A549 (cell line): ENCODE results near the gene FANCC. TPM values are rescaled to one million over a fixed set of nuclear protein-coding genes. Genes with fewer than 3 reads are reported as not detected.

Experiments used
- ATAC-seq, 2 experiments: fragments of 200-7000 bp in 1 of 2; fragments of >200 bp in 1 of 2; cut with Nextera tagmentation in 1 of 2; cut with Tn5 transposase in 1 of 2; 3 replicates each; pipeline versions ENCODE4 v1.8.0 to v1.9.1; 2018 to 2020; ENCODE audit warnings: mild to moderate bottlenecking in 1 of 2, moderate library complexity in 1 of 2
- CTCF ChIA-PET: fragments of 300-600 bp; sonication (Branson Sonifier 250); formaldehyde crosslinking; extraction: SDS; loops from one replicate; lab custom pipeline; 2021; ENCODE audit warnings: antibody characterized with exemption, inconsistent platforms; lab: Yijun Ruan, JAX
- POLR2A ChIA-PET: fragments of 350-600 bp; formaldehyde crosslinking; extraction: SDS; loops from one replicate; lab custom pipeline; 2021; ENCODE audit warnings: antibody characterized with exemption, inconsistent platforms; lab: Yijun Ruan, JAX
- DNase-seq, 2 experiments: peaks; one replicate each; pipeline versions ENCODE4 v3.0.0 to v3.0.0-alpha.2; 2011 to 2016; ENCODE audit warnings: low read depth in 1 of 2, low spot score in 1 of 2
- FAIRE-seq: peaks from 2 replicates; lab custom pipeline; 2011; peaks lifted over from hg19 to GRCh38; lab: Jason Lieb, UNC
- H3K27ac ChIP-seq, 2 experiments: fragments of >200 bp; sonication (Bioruptor Twin); formaldehyde crosslinking; 3 replicates each; pipeline ENCODE4 v1.5.1; 2016 to 2017
- H3K4me1 ChIP-seq: fragments of >200 bp; sonication (Bioruptor Twin); formaldehyde crosslinking; 3 replicates; pipeline ENCODE4 v1.6.1; 2016
- H3K4me2 ChIP-seq: fragments of >200 bp; sonication (Bioruptor Twin); formaldehyde crosslinking; 3 replicates; pipeline ENCODE4 v1.6.1; 2016
- H3K4me3 ChIP-seq: fragments of >200 bp; sonication (Bioruptor Twin); formaldehyde crosslinking; 3 replicates; pipeline ENCODE4 v1.5.1; 2016
- H3K9me3 ChIP-seq: fragments of >200 bp; sonication (Bioruptor Twin); formaldehyde crosslinking; 3 replicates; pipeline ENCODE4 v1.6.1; 2016
- BHLHE40 ChIP-seq: IDR thresholded peaks from 2 replicates; pipeline ENCODE4 v1.6.1; 2012; ENCODE audit warnings: low read depth, low read length, inconsistent platforms
- FOSB ChIP-seq: fragments of 250-450 bp; sonication (Bioruptor Pico); IDR thresholded peaks from 2 replicates; pipeline ENCODE4 v1.5.0; 2020; ENCODE audit warnings: mild to moderate bottlenecking, moderate library complexity
- FOXS1 ChIP-seq: fragments of 250-450 bp; sonication (Bioruptor Pico); IDR thresholded peaks from 2 replicates; pipeline ENCODE4 v1.5.0; 2020; ENCODE audit warnings: mild to moderate bottlenecking, moderate library complexity
- HOXA7 ChIP-seq: fragments of 250-450 bp; sonication (Bioruptor Pico); IDR thresholded peaks from 2 replicates; pipeline ENCODE4 v1.5.0; 2020; ENCODE audit warnings: mild to moderate bottlenecking, moderate library complexity
- HOXB5 ChIP-seq: fragments of 250-450 bp; sonication (Bioruptor Pico); IDR thresholded peaks from 2 replicates; pipeline ENCODE4 v1.5.0; 2020; ENCODE audit warnings: mild to moderate bottlenecking, moderate library complexity
- JUN ChIP-seq, 2 experiments: fragments of >200 bp; sonication (Bioruptor Twin); formaldehyde crosslinking; IDR thresholded peaks; 2 replicates in 1 of 2; 3 replicates in 1 of 2; pipeline ENCODE4 v1.6.1; 2016 to 2017
- JUNB ChIP-seq: fragments of >200 bp; sonication (Bioruptor Twin); formaldehyde crosslinking; IDR thresholded peaks from 2 replicates; pipeline ENCODE4 v1.6.1; 2016
- KDM1A ChIP-seq: fragments of 200-600 bp; sonication (generic); IDR thresholded peaks from 2 replicates; pipeline ENCODE4 v1.6.1; 2016; ENCODE audit warnings: low read depth, mild to moderate bottlenecking
- PHF8 ChIP-seq: fragments of 200-600 bp; sonication (generic); IDR thresholded peaks from 2 replicates; pipeline ENCODE4 v1.6.1; 2016; ENCODE audit warnings: low read depth, mild to moderate bottlenecking, antibody characterized with exemption, moderate library complexity, borderline replicate concordance
- RAD21 ChIP-seq, 2 experiments: fragments of >200 bp in 1 of 2; sonication (Bioruptor Twin) in 1 of 2; formaldehyde crosslinking in 1 of 2; IDR thresholded peaks in 1 of 2; conservative IDR thresholded peaks in 1 of 2; 2 replicates in 1 of 2; 3 replicates in 1 of 2; pipeline ENCODE4 v1.6.1; 2012 to 2018; ENCODE audit warnings: inconsistent platforms in 1 of 2
- RFX5 ChIP-seq: fragments of 450-650 bp; IDR thresholded peaks from 2 replicates; pipeline ENCODE4 v1.7.1; 2014; ENCODE audit warnings: antibody characterized with exemption, mild to moderate bottlenecking, moderate library complexity
- RNF2 ChIP-seq: fragments of 200-600 bp; sonication (generic); IDR thresholded peaks from 2 replicates; pipeline ENCODE4 v1.6.1; 2016; ENCODE audit warnings: low read depth, mild to moderate bottlenecking, antibody characterized with exemption, moderate library complexity, borderline replicate concordance
- SREBF2 ChIP-seq: fragments of 450-650 bp; IDR thresholded peaks from 2 replicates; pipeline ENCODE4 v1.6.1; 2014; ENCODE audit warnings: mild to moderate bottlenecking, moderate library complexity
- TFCP2L1 ChIP-seq: fragments of 250-450 bp; sonication (Bioruptor Pico); IDR thresholded peaks from 2 replicates; pipeline ENCODE4 v1.5.0; 2021; ENCODE audit warnings: mild to moderate bottlenecking
- TP53 ChIP-seq: fragments of 250-450 bp; sonication (Bioruptor Pico); IDR thresholded peaks from 2 replicates; pipeline ENCODE4 v1.5.0; 2021; ENCODE audit warnings: mild to moderate bottlenecking, moderate library complexity
- ZC3H11A ChIP-seq: fragments of 450-650 bp; IDR thresholded peaks from 2 replicates; pipeline ENCODE4 v1.6.1; 2014; ENCODE audit warnings: antibody characterized with exemption, mild to moderate bottlenecking
- ZFP36 ChIP-seq: fragments of 450-650 bp; IDR thresholded peaks from 2 replicates; pipeline ENCODE4 v1.6.1; 2014; ENCODE audit warnings: borderline replicate concordance; ENCODE audit not compliant: partially characterized antibody
- ZSCAN20 ChIP-seq: fragments of 250-450 bp; sonication (Bioruptor Pico); IDR thresholded peaks from 2 replicates; pipeline ENCODE4 v1.8.0; 2022; ENCODE audit warnings: mild to moderate bottlenecking, moderate library complexity
- WGBS: methylation state at CpG from one replicate; pipeline ENCODE4 v1.1.6; 2017; ENCODE audit errors: missing lambda C conversion rate; 5-methylcytosine and 5-hydroxymethylcytosine counted together
- polyA plus RNA-seq, 4 experiments: library from polyadenylated mRNA; depleted of rRNA in 3 of 4; stranded (reverse); fragments of >200 nt; fragmentation: RNase III in 1 of 4; extraction: RNeasy Plus Mini Kit Qiagen cat#74134 plus additional on column Dnase treatment in 1 of 4; gene quantifications; 2 replicates in 3 of 4; 3 replicates in 1 of 4; pipeline ENCODE4 v1.2.3, GENCODE V29; 2011 to 2017
- TF ChIP-seq, protein P1 (sequence below): IDR thresholded peaks from 2 replicates; pipeline ENCODE4 v1.6.1; 2012
- TF ChIP-seq, protein P2 (sequence below): IDR thresholded peaks from 2 replicates; pipeline ENCODE4 v1.6.1; 2012; ENCODE audit warnings: low read depth, borderline replicate concordance
- TF ChIP-seq, protein P3 (sequence below): fragments of >200 bp; sonication (Bioruptor Twin); formaldehyde crosslinking; IDR thresholded peaks from 3 replicates; pipeline ENCODE4 v1.6.1; 2016
- TF ChIP-seq, protein P4 (sequence below): fragments of 450-650 bp; IDR thresholded peaks from 2 replicates; pipeline ENCODE4 v1.6.1; 2014; ENCODE audit warnings: antibody characterized with exemption
- TF ChIP-seq, protein P5 (sequence below): fragments of 150-350 bp; IDR thresholded peaks from 2 replicates; pipeline ENCODE4 v1.6.1; 2014; ENCODE audit warnings: low read depth, mild to moderate bottlenecking, low read length
- TF ChIP-seq, protein P6 (sequence below): fragments of 200-600 bp; sonication (generic); IDR thresholded peaks from 2 replicates; pipeline ENCODE4 v1.6.1; 2016; ENCODE audit warnings: antibody characterized with exemption, mild to moderate bottlenecking, moderate library complexity

FANCC gene
- polyA plus RNA-seq, 2 of the 4 experiments (the other 2 are of a cell fraction), result 13.5 to 24.9 TPM

DNA sequence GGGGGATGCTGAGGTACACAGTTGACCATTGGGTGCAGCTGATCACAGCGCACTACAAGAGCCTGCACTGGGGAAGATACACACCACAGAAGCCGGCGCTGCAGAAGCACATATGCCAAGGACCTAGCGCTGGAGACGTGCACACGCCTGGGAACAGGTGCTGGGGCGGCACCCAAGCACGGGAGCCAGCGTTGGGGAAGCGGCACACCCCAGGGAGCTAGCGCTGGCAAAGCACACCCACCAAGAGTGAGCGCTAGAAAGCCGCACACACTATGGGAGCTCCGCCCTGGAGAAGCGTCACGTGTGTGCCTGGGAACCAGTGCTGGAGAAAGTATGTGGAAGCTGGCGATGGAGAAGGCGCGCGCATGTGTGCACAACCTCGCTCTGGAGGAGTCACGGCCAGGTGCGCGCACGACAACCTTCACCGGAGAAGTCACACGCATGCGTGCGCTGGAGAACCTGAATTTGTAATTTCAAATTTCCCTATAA is 4.5 kb downstream of the FANCC start (continued):
- TF ChIP-seq, protein P1, sequence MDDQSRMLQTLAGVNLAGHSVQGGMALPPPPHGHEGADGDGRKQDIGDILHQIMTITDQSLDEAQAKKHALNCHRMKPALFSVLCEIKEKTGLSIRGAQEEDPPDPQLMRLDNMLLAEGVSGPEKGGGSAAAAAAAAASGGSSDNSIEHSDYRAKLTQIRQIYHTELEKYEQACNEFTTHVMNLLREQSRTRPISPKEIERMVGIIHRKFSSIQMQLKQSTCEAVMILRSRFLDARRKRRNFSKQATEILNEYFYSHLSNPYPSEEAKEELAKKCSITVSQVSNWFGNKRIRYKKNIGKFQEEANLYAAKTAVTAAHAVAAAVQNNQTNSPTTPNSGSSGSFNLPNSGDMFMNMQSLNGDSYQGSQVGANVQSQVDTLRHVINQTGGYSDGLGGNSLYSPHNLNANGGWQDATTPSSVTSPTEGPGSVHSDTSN, result no peak
- TF ChIP-seq RNF2, result no peak
- no peak for TF ChIP-seq TP53 (CRISPR knock-in tag)
- no peak for TF ChIP-seq BHLHE40
- no peak for TF ChIP-seq FOXS1 (CRISPR knock-in tag)
- TF ChIP-seq, protein P2, sequence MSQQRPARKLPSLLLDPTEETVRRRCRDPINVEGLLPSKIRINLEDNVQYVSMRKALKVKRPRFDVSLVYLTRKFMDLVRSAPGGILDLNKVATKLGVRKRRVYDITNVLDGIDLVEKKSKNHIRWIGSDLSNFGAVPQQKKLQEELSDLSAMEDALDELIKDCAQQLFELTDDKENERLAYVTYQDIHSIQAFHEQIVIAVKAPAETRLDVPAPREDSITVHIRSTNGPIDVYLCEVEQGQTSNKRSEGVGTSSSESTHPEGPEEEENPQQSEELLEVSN, result peak; percentile 66
- no peak for TF ChIP-seq ZSCAN20 (CRISPR knock-in tag)
- TF ChIP-seq, protein P3, sequence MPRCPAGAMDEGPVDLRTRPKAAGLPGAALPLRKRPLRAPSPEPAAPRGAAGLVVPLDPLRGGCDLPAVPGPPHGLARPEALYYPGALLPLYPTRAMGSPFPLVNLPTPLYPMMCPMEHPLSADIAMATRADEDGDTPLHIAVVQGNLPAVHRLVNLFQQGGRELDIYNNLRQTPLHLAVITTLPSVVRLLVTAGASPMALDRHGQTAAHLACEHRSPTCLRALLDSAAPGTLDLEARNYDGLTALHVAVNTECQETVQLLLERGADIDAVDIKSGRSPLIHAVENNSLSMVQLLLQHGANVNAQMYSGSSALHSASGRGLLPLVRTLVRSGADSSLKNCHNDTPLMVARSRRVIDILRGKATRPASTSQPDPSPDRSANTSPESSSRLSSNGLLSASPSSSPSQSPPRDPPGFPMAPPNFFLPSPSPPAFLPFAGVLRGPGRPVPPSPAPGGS, result no peak
- no peak for TF ChIP-seq ZC3H11A
- 0 out of 5 replicates have a peak, but pooled peaks of 1 of the 2 experiments have one; percentile 18 for TF ChIP-seq RAD21 (conservative IDR thresholded peaks at IDR 0.05 in 1 of 2, IDR thresholded peaks at IDR 0.05 in 1 of 2)
- TF ChIP-seq RFX5, result no peak

DNA sequence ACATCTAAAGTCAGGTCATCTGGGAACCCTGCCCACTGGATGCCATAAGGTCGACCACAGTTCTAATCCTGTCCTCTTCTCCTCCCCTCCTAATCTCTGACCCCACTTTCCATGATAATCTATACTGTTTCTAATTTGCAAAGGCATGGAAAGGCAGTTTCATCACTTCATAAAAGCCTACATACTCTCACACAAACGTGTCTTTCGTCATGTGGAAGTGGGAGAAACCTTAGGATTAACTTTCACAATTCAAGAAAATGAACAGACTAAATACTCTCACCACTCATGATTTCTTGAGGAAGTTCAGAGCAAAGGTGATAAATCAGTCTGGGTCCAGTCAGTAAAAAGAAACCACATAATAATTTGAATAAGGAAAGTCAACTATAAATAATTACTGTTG is 5.5 kb downstream of the FANCC start:
- TF ChIP-seq JUNB (no peak), BHLHE40 (no peak), HOXB5 (CRISPR knock-in tag) (no peak)
- no peak overlapping the region for H3K4me2 ChIP-seq
- H3K27ac ChIP-seq, result no peak overlapping the region
- H3K9me3 ChIP-seq, result no peaks in the 10 kb centered on the region
- FAIRE-seq (no peak), DNase-seq (no peak), ATAC-seq (no peak)
- CTCF ChIA-PET, result no interaction called here
- POLR2A ChIA-PET, result no interaction called here
- H3K4me1 ChIP-seq, result peaks cover 25% of the 10 kb centered on the region
- H3K4me3 ChIP-seq, result no peak overlapping the region
- WGBS, result 63% methylated on average over 3 of the region's 3 CpGs

DNA sequence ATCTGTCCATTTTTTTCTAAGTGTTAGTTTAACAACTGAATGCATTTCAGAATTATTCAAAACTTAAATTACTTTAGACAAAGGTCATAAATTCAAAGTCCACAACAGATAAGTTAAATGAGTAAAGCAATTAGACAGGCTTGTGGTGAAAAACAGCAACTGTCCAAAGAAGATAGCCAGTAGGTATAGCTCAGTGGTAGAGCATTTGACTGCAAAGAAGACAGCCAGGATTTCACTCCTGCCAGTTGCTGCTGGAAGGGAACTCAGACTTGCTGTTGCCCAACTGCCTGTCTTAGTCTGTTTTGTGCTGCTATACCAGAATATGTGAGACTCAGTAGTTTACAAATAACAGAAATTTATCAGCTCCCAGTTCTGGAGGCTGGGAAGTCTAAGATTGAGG is 10.0 kb downstream of the FANCC start:
- Histone ChIP-seq H3K4me2 (no peak overlapping the region), H3K27ac (no peak overlapping the region), H3K4me3 (no peak overlapping the region), H3K9me3 (no peaks in the 10 kb centered on the region), H3K4me1 (peaks cover 17% of the 10 kb centered on the region)
- DNase-seq, result no peak
- ChIA-PET CTCF (no interaction called here), POLR2A (no interaction called here)
- FAIRE-seq, result no peak
- no peak for ATAC-seq
- TF ChIP-seq, protein P4, sequence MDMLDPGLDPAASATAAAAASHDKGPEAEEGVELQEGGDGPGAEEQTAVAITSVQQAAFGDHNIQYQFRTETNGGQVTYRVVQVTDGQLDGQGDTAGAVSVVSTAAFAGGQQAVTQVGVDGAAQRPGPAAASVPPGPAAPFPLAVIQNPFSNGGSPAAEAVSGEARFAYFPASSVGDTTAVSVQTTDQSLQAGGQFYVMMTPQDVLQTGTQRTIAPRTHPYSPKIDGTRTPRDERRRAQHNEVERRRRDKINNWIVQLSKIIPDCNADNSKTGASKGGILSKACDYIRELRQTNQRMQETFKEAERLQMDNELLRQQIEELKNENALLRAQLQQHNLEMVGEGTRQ, result no peak
- TF ChIP-seq ZFP36 (no peak), HOXB5 (CRISPR knock-in tag) (no peak), SREBF2 (no peak), JUNB (no peak), KDM1A (no peak), HOXA7 (CRISPR knock-in tag) (no peak), JUN (IDR thresholded peaks at IDR 0.05) (no peak), PHF8 (no peak), TFCP2L1 (CRISPR knock-in tag) (no peak), FOSB (CRISPR knock-in tag) (no peak), BHLHE40 (no peak)
- TF ChIP-seq, protein P5, sequence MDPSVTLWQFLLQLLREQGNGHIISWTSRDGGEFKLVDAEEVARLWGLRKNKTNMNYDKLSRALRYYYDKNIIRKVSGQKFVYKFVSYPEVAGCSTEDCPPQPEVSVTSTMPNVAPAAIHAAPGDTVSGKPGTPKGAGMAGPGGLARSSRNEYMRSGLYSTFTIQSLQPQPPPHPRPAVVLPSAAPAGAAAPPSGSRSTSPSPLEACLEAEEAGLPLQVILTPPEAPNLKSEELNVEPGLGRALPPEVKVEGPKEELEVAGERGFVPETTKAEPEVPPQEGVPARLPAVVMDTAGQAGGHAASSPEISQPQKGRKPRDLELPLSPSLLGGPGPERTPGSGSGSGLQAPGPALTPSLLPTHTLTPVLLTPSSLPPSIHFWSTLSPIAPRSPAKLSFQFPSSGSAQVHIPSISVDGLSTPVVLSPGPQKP, result no peak
- TF ChIP-seq, protein P6, sequence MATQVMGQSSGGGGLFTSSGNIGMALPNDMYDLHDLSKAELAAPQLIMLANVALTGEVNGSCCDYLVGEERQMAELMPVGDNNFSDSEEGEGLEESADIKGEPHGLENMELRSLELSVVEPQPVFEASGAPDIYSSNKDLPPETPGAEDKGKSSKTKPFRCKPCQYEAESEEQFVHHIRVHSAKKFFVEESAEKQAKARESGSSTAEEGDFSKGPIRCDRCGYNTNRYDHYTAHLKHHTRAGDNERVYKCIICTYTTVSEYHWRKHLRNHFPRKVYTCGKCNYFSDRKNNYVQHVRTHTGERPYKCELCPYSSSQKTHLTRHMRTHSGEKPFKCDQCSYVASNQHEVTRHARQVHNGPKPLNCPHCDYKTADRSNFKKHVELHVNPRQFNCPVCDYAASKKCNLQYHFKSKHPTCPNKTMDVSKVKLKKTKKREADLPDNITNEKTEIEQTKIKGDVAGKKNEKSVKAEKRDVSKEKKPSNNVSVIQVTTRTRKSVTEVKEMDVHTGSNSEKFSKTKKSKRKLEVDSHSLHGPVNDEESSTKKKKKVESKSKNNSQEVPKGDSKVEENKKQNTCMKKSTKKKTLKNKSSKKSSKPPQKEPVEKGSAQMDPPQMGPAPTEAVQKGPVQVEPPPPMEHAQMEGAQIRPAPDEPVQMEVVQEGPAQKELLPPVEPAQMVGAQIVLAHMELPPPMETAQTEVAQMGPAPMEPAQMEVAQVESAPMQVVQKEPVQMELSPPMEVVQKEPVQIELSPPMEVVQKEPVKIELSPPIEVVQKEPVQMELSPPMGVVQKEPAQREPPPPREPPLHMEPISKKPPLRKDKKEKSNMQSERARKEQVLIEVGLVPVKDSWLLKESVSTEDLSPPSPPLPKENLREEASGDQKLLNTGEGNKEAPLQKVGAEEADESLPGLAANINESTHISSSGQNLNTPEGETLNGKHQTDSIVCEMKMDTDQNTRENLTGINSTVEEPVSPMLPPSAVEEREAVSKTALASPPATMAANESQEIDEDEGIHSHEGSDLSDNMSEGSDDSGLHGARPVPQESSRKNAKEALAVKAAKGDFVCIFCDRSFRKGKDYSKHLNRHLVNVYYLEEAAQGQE, result no peak
- TF ChIP-seq, protein P3, result no peak
- TF ChIP-seq, protein P2, result no peak
